Neural cell (in vitro differentiated cells): ENCODE measurements around the gene SPOCD1. TPM values are rescaled to one million over a fixed set of nuclear protein-coding genes. Genes with fewer than 3 reads are reported as not detected.

ENCODE experiments used
- H2AFZ ChIP-seq: fragments of 200-600, 300-800 bp; sonication (generic), shearing (Covaris generic); 2 replicates; pipeline ENCODE4 v1.6.0; 2014; ENCODE audit warnings: low read depth, mild to moderate bottlenecking, antibody characterized with exemption, low read length, moderate library complexity
- H3F3A ChIP-seq: fragments of 200-600 bp; shearing (Covaris generic); 2 replicates; pipeline ENCODE4 v1.6.1; 2016; ENCODE audit warnings: mild to moderate bottlenecking, moderate library complexity, mixed read lengths, antibody characterized with exemption, low read length; ENCODE audit not compliant: insufficient read depth, poor library complexity, severe bottlenecking
- H3K27ac ChIP-seq: fragments of 200-600, 300-800 bp; sonication (generic), shearing (Covaris generic); 2 replicates; pipeline ENCODE4 v1.5.1; 2014; ENCODE audit warnings: mild to moderate bottlenecking, low read length, moderate library complexity
- H3K27me3 ChIP-seq: fragments of 300-800, 200-600 bp; sonication (generic), shearing (Covaris generic); 2 replicates; pipeline ENCODE4 v1.6.0; 2014; ENCODE audit warnings: mild to moderate bottlenecking, low read depth, low read length, moderate library complexity; ENCODE audit not compliant: insufficient read depth
- H3K36me3 ChIP-seq: fragments of 300-800, 200-600 bp; sonication (generic), shearing (Covaris generic); 2 replicates; pipeline ENCODE4 v1.5.1; 2014; ENCODE audit warnings: mild to moderate bottlenecking, antibody characterized with exemption, low read length, moderate library complexity; ENCODE audit not compliant: insufficient read depth
- H3K4me2 ChIP-seq: fragments of 300-800, 200-600 bp; sonication (generic), shearing (Covaris generic); 2 replicates; pipeline ENCODE4 v1.6.0; 2014; ENCODE audit warnings: mild to moderate bottlenecking, low read length
- H3K4me3 ChIP-seq: fragments of 300-800, 200-600 bp; sonication (generic), shearing (Covaris generic); 2 replicates; pipeline ENCODE4 v1.5.1; 2014; ENCODE audit warnings: mild to moderate bottlenecking, low read length, moderate library complexity
- H3K79me2 ChIP-seq: fragments of 200-600 bp; shearing (Covaris generic); replicated peaks from 2 replicates; pipeline ENCODE4 v1.6.0; 2014; ENCODE audit warnings: mild to moderate bottlenecking, low read length, moderate library complexity; ENCODE audit not compliant: insufficient read depth
- H3K9ac ChIP-seq: fragments of 300-800, 200-600 bp; sonication (generic), shearing (Covaris generic); 2 replicates; pipeline ENCODE4 v1.6.1; 2016; ENCODE audit warnings: mild to moderate bottlenecking, low read length, mixed read lengths
- H3K9me2 ChIP-seq: fragments of 200-600 bp; shearing (Covaris generic); 2 replicates; pipeline ENCODE4 v1.6.1; 2016; ENCODE audit warnings: mild to moderate bottlenecking, low read length, mixed read lengths; ENCODE audit not compliant: insufficient read depth
- H3K9me3 ChIP-seq: fragments of 200-600, 300-800 bp; sonication (generic), shearing (Covaris generic); 2 replicates; pipeline ENCODE4 v1.6.1; 2016; ENCODE audit warnings: mild to moderate bottlenecking, mixed run types, low read length, moderate library complexity, mixed read lengths
- H4K20me1 ChIP-seq: fragments of 200-600 bp; shearing (Covaris generic); 2 replicates; pipeline ENCODE4 v1.6.1; 2016; ENCODE audit warnings: mild to moderate bottlenecking, mixed run types; ENCODE audit not compliant: insufficient read depth
- CTCF ChIP-seq: fragments of 450-650 bp; IDR thresholded peaks from 2 replicates; pipeline ENCODE4 v1.5.1; 2014; ENCODE audit warnings: antibody characterized with exemption, mild to moderate bottlenecking, moderate library complexity; ENCODE audit not compliant: poor library complexity, severe bottlenecking
- EP300 ChIP-seq: fragments of 450-650 bp; conservative IDR thresholded peaks from 2 replicates; pipeline ENCODE4 v1.6.1; 2014; ENCODE audit warnings: antibody characterized with exemption, mild to moderate bottlenecking, moderate library complexity; ENCODE audit not compliant: poor library complexity, severe bottlenecking
- EZH2 ChIP-seq: fragments of 200-600, 300-800 bp; shearing (Covaris generic), sonication (generic); IDR thresholded peaks from 2 replicates; pipeline ENCODE4 v1.6.1; 2014; ENCODE audit warnings: antibody characterized with exemption, low read length, borderline replicate concordance, mild to moderate bottlenecking; ENCODE audit not compliant: insufficient read depth, poor library complexity, severe bottlenecking
- MXI1 ChIP-seq: fragments of 450-650 bp; conservative IDR thresholded peaks from 2 replicates; pipeline ENCODE4 v1.6.1; 2014; ENCODE audit warnings: antibody characterized with exemption, mild to moderate bottlenecking; ENCODE audit not compliant: poor library complexity, severe bottlenecking
- POLR2AphosphoS5 ChIP-seq: IDR thresholded peaks from 2 replicates; pipeline ENCODE4 v1.6.1; 2012
- RAD21 ChIP-seq: fragments of 450-650 bp; conservative IDR thresholded peaks from 2 replicates; pipeline ENCODE4 v1.6.1; 2014; ENCODE audit warnings: antibody characterized with exemption, mild to moderate bottlenecking, moderate library complexity
- REST ChIP-seq: IDR thresholded peaks from 2 replicates; pipeline ENCODE4 v1.6.1; 2012; ENCODE audit warnings: borderline replicate concordance
- SMC3 ChIP-seq: fragments of 450-650 bp; conservative IDR thresholded peaks from 2 replicates; pipeline ENCODE4 v1.6.1; 2014; ENCODE audit warnings: antibody characterized with exemption, mild to moderate bottlenecking, moderate library complexity; ENCODE audit not compliant: poor library complexity
- TAF1 ChIP-seq: IDR thresholded peaks from 2 replicates; pipeline ENCODE4 v1.6.1; 2012; ENCODE audit warnings: low read depth
- polyA plus RNA-seq: library from polyadenylated mRNA; depleted of rRNA; stranded (reverse); fragments of >200 nt; gene quantifications from 2 replicates; pipeline ENCODE4 v1.2.3, GENCODE V29; 2014

SPOCD1 gene
- polyA plus RNA-seq, 1 donor from 2014 or later = not detected

- no peaks in the 10 kb centered on the region for H3K27me3 ChIP-seq
- no peak overlapping the region for H3K27ac ChIP-seq
- H2AFZ ChIP-seq = no peak overlapping the region
- H3K4me2 ChIP-seq = no peak overlapping the region
- no peaks in the 10 kb centered on the region for H3K36me3 ChIP-seq
- H3K79me2 ChIP-seq = no peaks in the 10 kb centered on the region
- no peak overlapping the region for H3K9ac ChIP-seq
- no peaks in the 10 kb centered on the region for H3K9me3 ChIP-seq
- H3F3A ChIP-seq = no peaks in the 10 kb centered on the region
- TF ChIP-seq CTCF = no peak
- no peak for TF ChIP-seq MXI1
- no peak for TF ChIP-seq EP300
- TF ChIP-seq REST = no peak
- TF ChIP-seq RAD21 = no peak
- no peak for TF ChIP-seq SMC3
- no peak for TF ChIP-seq EZH2
- no peak for TF ChIP-seq POLR2AphosphoS5
- no peak for TF ChIP-seq TAF1
- no peaks in the 10 kb centered on the region for H4K20me1 ChIP-seq
- H3K9me2 ChIP-seq = no peaks in the 10 kb centered on the region
- H3K4me3 ChIP-seq = no peak overlapping the region
Measured at GRCh38 chr1:31795096-31795675, 20.6 kb downstream of the SPOCD1 start.

GRCh38 chr1:31793586-31794285, 22.1 kb downstream of the SPOCD1 start:
- Histone ChIP-seq H3K36me3 (no peaks in the 10 kb centered on the region), H2AFZ (no peak overlapping the region), H3K27ac (no peak overlapping the region), H3K4me2 (no peak overlapping the region), H3K79me2 (no peaks in the 10 kb centered on the region), H3K9me3 (no peaks in the 10 kb centered on the region), H3K9me2 (no peaks in the 10 kb centered on the region), H4K20me1 (no peaks in the 10 kb centered on the region), H3K4me3 (no peak overlapping the region), H3K27me3 (no peaks in the 10 kb centered on the region), H3K9ac (no peak overlapping the region), H3F3A (no peaks in the 10 kb centered on the region)
- no peak for TF ChIP-seq REST
- no peak for TF ChIP-seq EP300
- TF ChIP-seq SMC3 = no peak
- no peak for TF ChIP-seq CTCF
- TF ChIP-seq TAF1 = no peak
- TF ChIP-seq MXI1 = no peak
- no peak for TF ChIP-seq POLR2AphosphoS5
